BJ (cell line): ENCODE data around the gene SLC25A18. TPM values are rescaled to one million over a fixed set of nuclear protein-coding genes. Genes with fewer than 3 reads are reported as not detected.

Experiments
- CTCF ChIA-PET: fragments of 350-600 bp; formaldehyde crosslinking; extraction: SDS; loops from one replicate; lab custom pipeline; 2021; ENCODE audit warnings: antibody characterized with exemption, inconsistent platforms; lab: Yijun Ruan, JAX
- POLR2A ChIA-PET: fragments of 300-600 bp; sonication (Branson Sonifier 250); formaldehyde crosslinking; extraction: SDS; loops from one replicate; lab custom pipeline; 2021; ENCODE audit warnings: antibody characterized with exemption; lab: Charles Lee
- DNase-seq: peaks from one replicate; pipeline ENCODE4 v3.0.0-alpha.2; 2011; ENCODE audit warnings: low read depth
- H3K27me3 ChIP-seq: 2 replicates; pipeline ENCODE4 v1.6.0; 2011; ENCODE audit warnings: low read length; ENCODE audit not compliant: control insufficient read depth, insufficient read depth
- H3K36me3 ChIP-seq: 2 replicates; pipeline ENCODE4 v1.5.1; 2011; ENCODE audit warnings: low read length; ENCODE audit not compliant: control insufficient read depth, insufficient read depth
- H3K4me3 ChIP-seq: 2 replicates; pipeline ENCODE4 v1.5.1; 2011; ENCODE audit warnings: low read depth, mild to moderate bottlenecking, control low read depth, low read length
- polyA plus RNA-seq: library from polyadenylated mRNA; depleted of rRNA; stranded (reverse); fragments of >200 nt; gene quantifications from 2 replicates; pipeline ENCODE4 v1.2.3, GENCODE V29; 2011
- TF ChIP-seq, protein P1 (sequence below): IDR thresholded peaks from 2 replicates; pipeline ENCODE4 v1.5.1; 2011; ENCODE audit warnings: low read depth, mild to moderate bottlenecking, control low read depth, inconsistent platforms, low read length, moderate library complexity; ENCODE audit not compliant: insufficient read depth

Gene SLC25A18
- polyA plus RNA-seq, 1 experiment, result 0.07 TPM

DNA sequence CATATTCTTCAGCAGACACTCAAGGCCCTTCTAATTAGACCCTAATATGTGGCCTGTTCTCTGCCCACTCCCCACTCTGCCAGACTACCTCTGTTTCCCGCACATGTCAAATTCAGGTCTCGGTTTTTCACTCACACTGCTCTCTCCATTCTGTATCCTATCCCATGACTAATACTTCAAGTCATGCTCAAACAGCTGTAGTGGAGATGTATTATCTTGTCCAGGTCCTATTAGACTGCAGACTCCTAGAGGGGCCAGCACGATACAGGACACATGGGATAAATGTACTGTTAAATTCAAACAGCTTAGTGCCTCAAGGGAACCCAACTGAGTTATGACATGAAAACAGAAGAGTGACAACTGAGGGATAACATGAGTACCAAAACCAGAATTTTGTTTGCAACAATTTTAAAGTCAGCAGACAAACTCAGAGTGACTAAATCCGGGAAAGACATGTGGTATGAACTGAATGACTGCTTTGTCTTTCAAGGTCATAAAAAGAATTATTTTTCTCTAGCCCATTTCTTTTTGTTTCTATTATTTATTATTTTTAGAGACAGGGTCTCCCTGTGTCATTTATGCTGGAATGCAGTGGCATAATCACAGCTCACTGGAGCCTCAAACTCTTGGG lies 44.7 kb downstream of the SLC25A18 start:
- POLR2A ChIA-PET, result no interaction called here
- TF ChIP-seq, protein P1, sequence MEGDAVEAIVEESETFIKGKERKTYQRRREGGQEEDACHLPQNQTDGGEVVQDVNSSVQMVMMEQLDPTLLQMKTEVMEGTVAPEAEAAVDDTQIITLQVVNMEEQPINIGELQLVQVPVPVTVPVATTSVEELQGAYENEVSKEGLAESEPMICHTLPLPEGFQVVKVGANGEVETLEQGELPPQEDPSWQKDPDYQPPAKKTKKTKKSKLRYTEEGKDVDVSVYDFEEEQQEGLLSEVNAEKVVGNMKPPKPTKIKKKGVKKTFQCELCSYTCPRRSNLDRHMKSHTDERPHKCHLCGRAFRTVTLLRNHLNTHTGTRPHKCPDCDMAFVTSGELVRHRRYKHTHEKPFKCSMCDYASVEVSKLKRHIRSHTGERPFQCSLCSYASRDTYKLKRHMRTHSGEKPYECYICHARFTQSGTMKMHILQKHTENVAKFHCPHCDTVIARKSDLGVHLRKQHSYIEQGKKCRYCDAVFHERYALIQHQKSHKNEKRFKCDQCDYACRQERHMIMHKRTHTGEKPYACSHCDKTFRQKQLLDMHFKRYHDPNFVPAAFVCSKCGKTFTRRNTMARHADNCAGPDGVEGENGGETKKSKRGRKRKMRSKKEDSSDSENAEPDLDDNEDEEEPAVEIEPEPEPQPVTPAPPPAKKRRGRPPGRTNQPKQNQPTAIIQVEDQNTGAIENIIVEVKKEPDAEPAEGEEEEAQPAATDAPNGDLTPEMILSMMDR, result no peak
- CTCF ChIA-PET, result no interaction called here
- DNase-seq, result no peak
- Histone ChIP-seq H3K27me3 (no peaks in the 10 kb centered on the region), H3K4me3 (no peak overlapping the region), H3K36me3 (peaks cover 6% of the 10 kb centered on the region)

DNA sequence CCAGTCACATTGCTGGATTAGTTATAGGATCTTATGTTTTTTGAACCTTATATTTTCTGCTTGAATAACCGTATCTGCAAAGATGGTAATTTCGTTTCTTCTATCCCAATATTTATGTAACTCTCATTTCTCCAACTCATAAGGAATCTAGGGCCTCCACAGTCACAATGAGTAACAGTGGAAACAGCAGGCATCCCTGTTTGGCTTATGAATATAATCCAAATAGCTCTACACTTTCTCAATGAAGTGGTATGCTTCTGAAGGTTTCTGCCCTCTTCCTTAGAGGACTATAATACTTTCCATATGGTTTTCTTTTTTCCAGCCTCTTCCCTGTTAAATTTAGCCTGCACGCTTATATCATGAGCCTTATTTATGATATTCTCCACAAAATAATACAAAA lies 48.8 kb downstream of the SLC25A18 start:
- DNase-seq, result no peak
- ChIA-PET POLR2A (no interaction called here), CTCF (no interaction called here)
- TF ChIP-seq, protein P1, result no peak
- Histone ChIP-seq H3K36me3 (peaks cover 6% of the 10 kb centered on the region), H3K27me3 (no peaks in the 10 kb centered on the region), H3K4me3 (no peak overlapping the region)

DNA sequence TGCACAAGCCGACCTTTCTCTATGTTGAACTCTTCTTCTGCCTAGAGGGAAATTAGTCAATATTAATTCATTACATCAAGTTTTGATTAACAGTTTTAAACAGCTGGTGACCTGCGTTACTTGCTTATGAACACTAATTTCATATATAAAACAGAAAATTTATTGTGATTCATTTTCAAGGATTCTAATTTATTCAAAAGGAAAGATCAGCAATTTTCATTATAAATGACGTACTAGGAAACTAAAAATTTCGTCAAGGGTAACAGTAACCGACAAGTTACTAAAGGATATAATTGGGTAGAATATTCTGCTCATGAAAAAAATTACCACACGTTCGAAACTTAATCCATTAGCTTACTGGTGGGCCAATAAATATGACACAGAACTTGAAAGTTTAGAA lies 50.0 kb downstream of the SLC25A18 start:
- Histone ChIP-seq H3K36me3 (peaks cover 3% of the 10 kb centered on the region), H3K4me3 (no peak overlapping the region), H3K27me3 (no peaks in the 10 kb centered on the region)
- ChIA-PET POLR2A (no interaction called here), CTCF (no interaction called here)
- DNase-seq, result no peak
- TF ChIP-seq, protein P1, result no peak

DNA sequence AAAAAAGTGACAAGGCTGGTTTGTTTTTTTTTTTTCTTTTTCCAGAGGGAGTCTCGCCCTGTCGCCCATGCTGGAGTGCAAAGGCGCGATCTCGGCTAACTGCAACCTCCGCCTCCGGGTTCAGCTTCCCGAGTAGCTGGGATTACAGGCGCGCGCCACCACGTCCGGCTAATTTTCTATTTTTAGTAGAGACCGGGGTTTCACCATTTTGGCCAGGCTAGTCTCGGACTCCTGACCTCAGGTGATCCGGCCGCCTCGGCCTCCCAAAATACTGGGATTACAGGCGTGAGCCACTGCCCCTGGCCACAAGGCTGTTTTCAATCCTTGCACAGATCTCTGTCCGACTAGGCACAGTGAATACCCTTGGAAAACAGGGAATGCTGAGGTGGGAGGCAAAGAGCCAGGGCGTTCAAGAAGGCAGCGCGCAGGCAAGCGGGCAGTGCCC lies 64.7 kb downstream of the SLC25A18 start:
- TF ChIP-seq, protein P1, result no peak
- H3K36me3 ChIP-seq, result no peaks in the 10 kb centered on the region
- ChIA-PET CTCF (interaction anchor here (0.9 kb wide), 1 partner anchor 72 kb away, joined by 4 read pairs; no protein-coding TSS in a partner anchor), POLR2A (no interaction called here)
- no peaks in the 10 kb centered on the region for H3K27me3 ChIP-seq
- H3K4me3 ChIP-seq, result peak overlapping the region; percentile 91
- DNase-seq, result no peak

DNA sequence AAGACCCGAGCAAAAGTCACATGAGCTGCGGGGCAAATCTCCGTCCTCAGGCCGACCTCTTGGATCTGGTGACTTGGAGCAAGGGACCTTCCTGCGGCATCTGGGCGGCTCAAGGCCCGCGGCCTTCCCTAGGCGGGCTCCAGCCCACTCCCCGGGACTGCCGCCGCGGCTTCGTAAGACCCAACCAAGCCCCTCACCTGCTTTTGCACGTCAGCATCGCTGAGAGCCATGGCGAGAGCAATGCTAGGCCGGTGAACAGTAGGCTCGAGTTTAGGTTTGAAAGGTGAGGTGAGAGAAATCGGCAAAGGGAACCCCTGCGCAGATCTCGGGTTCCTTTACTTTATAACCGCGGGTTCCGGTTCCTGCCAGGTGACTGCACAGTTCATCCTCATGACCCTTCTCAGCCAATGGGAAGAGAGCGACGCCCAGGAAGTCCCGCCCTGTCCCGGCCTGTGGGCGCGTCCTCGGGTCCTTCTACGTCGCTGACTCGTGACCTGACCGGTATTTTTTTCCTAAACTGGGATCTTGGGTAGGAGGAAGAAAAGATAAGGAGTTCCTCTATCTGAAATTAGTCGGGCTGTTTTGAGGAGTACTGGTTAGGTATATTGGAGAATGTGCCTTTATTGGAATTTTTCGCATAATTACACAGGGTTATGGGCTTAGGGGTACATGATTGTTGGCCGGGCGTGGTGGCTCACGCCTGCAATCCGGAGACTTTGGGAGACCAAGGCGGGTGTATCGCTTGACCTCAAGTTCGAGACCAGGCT lies 65.3 kb downstream of the SLC25A18 start, which contains the start of gene ATP6V1E1:
Gene ATP6V1E1, minus strand, starts transcription at position 344 of the 767 bp plus-strand sequence. Its CDS starts 114 bp downstream, at position 230.
- Histone ChIP-seq H3K27me3 (no peaks in the 10 kb centered on the region), H3K36me3 (no peaks in the 10 kb centered on the region), H3K4me3 (peak within 1 kb of the TSS; percentile 91)
- TF ChIP-seq, protein P1, result no peak
- CTCF ChIA-PET, result interaction anchor here (0.9 kb wide), 1 partner anchor 73 kb away, joined by 4 read pairs; no protein-coding TSS in a partner anchor
- peak; percentile 87 for DNase-seq
- POLR2A ChIA-PET, result no interaction called here
